NB4 (cell line): ENCODE data around the gene FBLN7.
"Not testable (repeated sequence)": the region's sequence is repeated elsewhere in the genome, so short reads cannot be mapped to it uniquely, and the experiment has no call there.

ENCODE experiments used
- DNase-seq: peaks from one replicate; pipeline ENCODE4 v3.0.0; 2010; ENCODE audit warnings: low read depth
- H3K4me3 ChIP-seq: one replicate; pipeline ENCODE4 v1.5.1; 2011; ENCODE audit warnings: mild to moderate bottlenecking, low read depth, low read length, moderate library complexity
- MYC ChIP-seq: IDR thresholded peaks from 2 replicates; pipeline ENCODE4 v1.6.1; 2011; ENCODE audit warnings: low read depth, low read length
- POLR2A ChIP-seq: IDR thresholded peaks from 2 replicates; pipeline ENCODE4 v1.6.1; 2011; ENCODE audit warnings: mild to moderate bottlenecking; ENCODE audit not compliant: insufficient read length; ENCODE audit errors: extremely low read depth
- TF ChIP-seq, protein P1 (sequence below): IDR thresholded peaks from 2 replicates; pipeline ENCODE4 v1.6.1; 2011; ENCODE audit warnings: low read depth, low read length
- TF ChIP-seq, protein P2 (sequence below): IDR thresholded peaks from one replicate; pipeline ENCODE4 v1.5.1; 2012; ENCODE audit warnings: low read depth, low read length

The FBLN7 gene

DNA sequence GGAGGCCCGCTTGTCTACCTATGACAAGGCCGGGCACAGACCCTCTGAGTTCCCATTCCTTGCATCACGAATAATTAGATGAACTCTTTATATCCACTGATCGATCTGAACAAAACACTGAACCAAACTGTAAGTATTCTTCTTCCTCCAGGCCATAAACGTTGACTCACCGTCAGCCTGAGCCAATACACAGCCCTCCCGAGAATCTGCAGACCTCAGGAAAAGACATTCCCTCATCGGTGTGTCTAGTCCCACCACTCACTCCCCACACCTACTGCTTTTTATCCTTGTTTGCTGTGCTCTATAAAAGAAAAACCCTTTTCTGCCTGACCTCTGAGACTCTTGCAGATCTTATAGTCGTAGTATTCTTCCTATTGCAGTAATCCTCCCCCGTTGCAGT, 42.1 kb upstream of the FBLN7 start:
- TF ChIP-seq, protein P1, sequence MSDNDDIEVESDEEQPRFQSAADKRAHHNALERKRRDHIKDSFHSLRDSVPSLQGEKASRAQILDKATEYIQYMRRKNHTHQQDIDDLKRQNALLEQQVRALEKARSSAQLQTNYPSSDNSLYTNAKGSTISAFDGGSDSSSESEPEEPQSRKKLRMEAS, result no peak
- no peak for TF ChIP-seq MYC
- TF ChIP-seq, protein P2, sequence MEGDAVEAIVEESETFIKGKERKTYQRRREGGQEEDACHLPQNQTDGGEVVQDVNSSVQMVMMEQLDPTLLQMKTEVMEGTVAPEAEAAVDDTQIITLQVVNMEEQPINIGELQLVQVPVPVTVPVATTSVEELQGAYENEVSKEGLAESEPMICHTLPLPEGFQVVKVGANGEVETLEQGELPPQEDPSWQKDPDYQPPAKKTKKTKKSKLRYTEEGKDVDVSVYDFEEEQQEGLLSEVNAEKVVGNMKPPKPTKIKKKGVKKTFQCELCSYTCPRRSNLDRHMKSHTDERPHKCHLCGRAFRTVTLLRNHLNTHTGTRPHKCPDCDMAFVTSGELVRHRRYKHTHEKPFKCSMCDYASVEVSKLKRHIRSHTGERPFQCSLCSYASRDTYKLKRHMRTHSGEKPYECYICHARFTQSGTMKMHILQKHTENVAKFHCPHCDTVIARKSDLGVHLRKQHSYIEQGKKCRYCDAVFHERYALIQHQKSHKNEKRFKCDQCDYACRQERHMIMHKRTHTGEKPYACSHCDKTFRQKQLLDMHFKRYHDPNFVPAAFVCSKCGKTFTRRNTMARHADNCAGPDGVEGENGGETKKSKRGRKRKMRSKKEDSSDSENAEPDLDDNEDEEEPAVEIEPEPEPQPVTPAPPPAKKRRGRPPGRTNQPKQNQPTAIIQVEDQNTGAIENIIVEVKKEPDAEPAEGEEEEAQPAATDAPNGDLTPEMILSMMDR, result no peak
- no peak for DNase-seq
- H3K4me3 ChIP-seq, result no peak overlapping the region

DNA sequence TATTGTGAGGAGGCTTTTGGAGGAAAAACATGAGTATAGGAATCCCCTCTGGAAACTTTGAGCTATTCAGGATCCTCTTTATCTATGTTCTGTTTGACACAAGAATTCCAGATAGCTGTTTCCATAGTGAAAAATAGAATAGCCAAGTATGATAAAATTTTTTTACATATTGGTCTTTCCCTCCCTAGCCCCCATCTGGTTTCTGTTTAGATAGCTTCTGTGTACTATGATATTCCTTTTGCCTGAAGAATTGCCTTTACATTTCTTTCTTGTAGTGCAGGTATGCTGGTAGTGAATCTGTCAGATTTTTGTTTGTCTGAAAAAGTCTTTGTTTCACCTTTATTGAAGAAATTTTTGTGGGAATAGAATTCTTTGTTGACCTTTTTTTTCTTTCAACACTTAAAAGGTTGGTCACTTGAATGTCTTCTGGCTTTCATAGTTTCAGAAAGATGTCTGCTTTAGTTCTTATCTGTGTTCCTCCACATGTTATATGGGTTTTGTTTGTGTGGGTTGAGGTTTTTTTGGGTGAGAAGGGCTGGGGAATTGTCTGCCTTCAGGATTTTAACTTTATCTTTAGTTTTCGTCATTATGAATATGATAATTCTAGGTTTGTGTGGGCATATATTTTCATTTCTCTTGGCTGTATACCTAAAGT, 29.9 kb upstream of the FBLN7 start:
- H3K4me3 ChIP-seq, result no peak overlapping the region
- TF ChIP-seq POLR2A (no peak), MYC (no peak)
- TF ChIP-seq, protein P1, result no peak
- TF ChIP-seq, protein P2, result no peak
- no peak for DNase-seq

DNA sequence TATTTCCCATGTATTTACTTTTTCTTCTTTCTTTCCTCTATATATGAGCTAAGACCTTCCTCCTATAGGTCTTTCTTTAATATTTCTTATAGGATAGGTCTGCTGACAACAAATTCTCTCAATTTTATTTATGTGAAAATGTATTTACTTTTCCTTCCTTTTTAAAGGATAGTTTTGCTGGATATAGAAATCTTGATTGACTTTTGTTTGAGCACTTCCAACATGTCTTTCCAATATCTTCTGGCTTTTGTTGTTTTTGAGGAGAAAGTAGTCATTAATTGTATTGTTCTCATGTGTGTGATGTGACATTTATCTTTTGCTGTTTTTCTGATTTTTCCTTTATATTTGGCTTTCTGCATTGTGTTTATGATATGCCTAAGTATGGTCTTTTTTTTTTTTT, 28.9 kb upstream of the FBLN7 start:
- no peak for DNase-seq
- no peak overlapping the region for H3K4me3 ChIP-seq
- TF ChIP-seq, protein P1, result no peak
- TF ChIP-seq MYC (no peak), POLR2A (no peak)
- TF ChIP-seq, protein P2, result no peak

DNA sequence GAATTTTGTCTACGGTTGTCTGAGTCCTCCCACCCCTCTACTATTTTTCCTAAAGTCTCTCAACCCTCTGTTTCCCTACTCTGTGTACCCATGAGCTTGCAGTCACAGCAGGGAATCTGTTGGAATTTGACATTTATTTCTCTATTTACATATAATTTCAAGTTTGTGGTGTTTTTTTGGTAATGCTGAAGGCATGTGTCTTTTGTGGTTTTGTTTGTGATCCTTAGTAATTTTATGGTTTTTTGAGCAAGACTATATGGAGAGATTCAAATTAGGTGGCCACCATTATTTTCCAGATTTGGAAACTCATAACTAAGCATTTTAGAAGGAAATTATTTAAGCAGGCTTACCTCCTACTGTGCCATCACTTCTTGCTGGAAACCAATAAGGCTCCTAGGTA, 27.2 kb upstream of the FBLN7 start:
- H3K4me3 ChIP-seq, result no peak overlapping the region
- TF ChIP-seq, protein P1, result no peak
- TF ChIP-seq, protein P2, result no peak
- no peak for TF ChIP-seq POLR2A
- TF ChIP-seq MYC, result no peak
- DNase-seq, result no peak

DNA sequence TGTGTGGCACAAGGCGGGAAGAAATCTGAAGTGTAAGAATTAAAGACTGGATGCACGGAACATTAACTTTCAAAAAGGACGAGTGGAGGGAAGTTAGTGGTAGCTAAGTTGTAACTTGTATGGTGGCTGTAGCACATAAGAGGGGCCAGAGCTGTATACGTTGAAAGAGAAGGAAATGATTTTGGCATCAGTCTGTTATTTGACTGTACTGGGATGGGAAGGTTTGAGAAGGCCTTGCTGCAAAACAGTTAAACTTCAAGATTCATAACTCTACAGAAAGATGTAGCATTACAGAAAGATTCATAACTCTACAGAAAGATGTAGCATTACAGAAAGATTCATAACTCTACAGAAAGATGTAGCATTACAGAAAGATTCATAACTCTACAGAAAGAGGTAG, 24.8 kb upstream of the FBLN7 start:
- not testable (repeated sequence) for DNase-seq, H3K4me3 ChIP-seq

DNA sequence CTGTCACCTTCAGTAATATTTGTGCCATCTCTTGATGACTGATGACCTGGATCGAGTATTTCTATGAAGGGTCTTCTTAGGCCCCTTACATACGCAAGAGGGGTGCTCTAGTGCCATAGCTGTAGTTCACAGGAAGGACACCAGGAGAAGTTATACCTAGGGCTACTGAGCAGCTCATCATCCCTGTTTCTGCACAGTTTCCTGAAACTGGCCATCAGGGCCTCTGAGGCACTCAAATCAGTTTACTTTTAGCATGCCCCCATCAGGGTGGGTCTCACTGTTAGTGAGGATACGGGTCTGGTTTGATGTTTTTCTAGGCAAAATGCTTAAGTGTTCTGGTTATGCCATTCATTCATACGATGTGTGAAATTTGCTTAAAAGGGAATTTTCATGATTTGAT, 20.0 kb upstream of the FBLN7 start:
- TF ChIP-seq, protein P1, result no peak
- TF ChIP-seq MYC, result no peak
- H3K4me3 ChIP-seq, result no peak overlapping the region
- DNase-seq, result no peak

DNA sequence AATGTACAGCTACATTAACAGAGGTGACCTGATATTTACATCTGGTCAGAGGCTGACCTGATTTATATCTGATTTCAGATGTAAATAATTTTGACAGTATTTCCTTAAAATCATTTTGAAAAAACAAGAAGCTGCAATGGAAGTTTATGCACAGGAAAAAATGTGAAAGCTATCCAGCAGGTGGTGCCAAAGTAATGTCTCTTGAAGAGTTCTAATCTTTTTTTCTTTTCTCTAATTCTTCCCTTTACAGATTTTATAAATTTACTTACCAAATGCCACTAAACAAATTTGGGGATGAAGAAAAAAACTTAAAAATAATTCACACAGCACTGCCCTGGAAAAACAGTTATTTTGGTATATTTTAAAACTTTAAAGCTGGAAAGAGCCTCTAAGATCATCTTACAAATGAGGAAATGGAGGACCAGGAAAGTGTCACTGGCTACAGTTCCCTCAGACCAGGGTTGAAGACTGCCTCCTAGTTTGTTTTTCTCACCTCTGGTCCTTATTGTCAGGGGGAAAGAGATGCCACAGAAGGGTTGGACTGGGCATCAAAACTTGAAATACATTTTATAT, 16.4 kb upstream of the FBLN7 start:
- DNase-seq, result peak; percentile 71
- TF ChIP-seq MYC (0 out of 2 replicates have a peak, but pooled peaks have one; percentile 2), POLR2A (no peak)
- TF ChIP-seq, protein P2, result peak; percentile 68
- TF ChIP-seq, protein P1, result no peak
- no peak overlapping the region for H3K4me3 ChIP-seq
